H9 (cell line): ENCODE data around the gene FEM1B. TPM values are rescaled to one million over a fixed set of nuclear protein-coding genes. Genes with fewer than 3 reads are reported as not detected.

ENCODE experiments used
- DNase-seq: peaks from one replicate; pipeline ENCODE4 v3.0.0-alpha.2; 2017
- H2AFZ ChIP-seq: one replicate; pipeline ENCODE4 v1.6.1; 2013; ENCODE audit warnings: mild to moderate bottlenecking, low read length, control low read depth, moderate library complexity
- H2AK5ac ChIP-seq: 2 replicates; pipeline ENCODE4 v1.6.1; 2013; ENCODE audit warnings: low read length, control low read depth, mixed read lengths; ENCODE audit not compliant: insufficient read length
- H2BK120ac ChIP-seq: one replicate; pipeline ENCODE4 v1.6.1; 2013; ENCODE audit warnings: low read depth, mild to moderate bottlenecking, low read length, control low read depth, inconsistent platforms; ENCODE audit not compliant: poor library complexity, severe bottlenecking
- H2BK12ac ChIP-seq: 2 replicates; pipeline ENCODE4 v1.6.1; 2013; ENCODE audit warnings: low read length, control low read depth, mixed read lengths, low read depth; ENCODE audit not compliant: insufficient read length
- H2BK15ac ChIP-seq: 2 replicates; pipeline ENCODE4 v1.6.1; 2013; ENCODE audit warnings: low read depth, low read length, control low read depth
- H2BK20ac ChIP-seq: one replicate; pipeline ENCODE4 v1.6.1; 2013; ENCODE audit warnings: low read depth, mild to moderate bottlenecking, low read length, control low read depth, inconsistent platforms; ENCODE audit not compliant: poor library complexity, severe bottlenecking
- H2BK5ac ChIP-seq: 2 replicates; pipeline ENCODE4 v1.6.1; 2013; ENCODE audit warnings: low read length, control low read depth, mixed read lengths; ENCODE audit not compliant: insufficient read length
- H3K14ac ChIP-seq: 2 replicates; pipeline ENCODE4 v1.6.1; 2013; ENCODE audit warnings: low read length, control low read depth; ENCODE audit not compliant: insufficient read depth
- H3K18ac ChIP-seq: 2 replicates; pipeline ENCODE4 v1.6.1; 2013; ENCODE audit warnings: low read depth, mild to moderate bottlenecking, mixed read lengths, low read length, control low read depth; ENCODE audit not compliant: insufficient read length
- H3K23ac ChIP-seq: 2 replicates; pipeline ENCODE4 v1.6.1; 2013; ENCODE audit warnings: low read length, control low read depth, mixed read lengths, low read depth; ENCODE audit not compliant: insufficient read length
- H3K23me2 ChIP-seq: 2 replicates; pipeline ENCODE4 v1.6.1; 2013; ENCODE audit warnings: low read depth, mild to moderate bottlenecking, mixed read lengths, low read length, control low read depth; ENCODE audit not compliant: insufficient read length, poor library complexity, severe bottlenecking
- H3K27ac ChIP-seq: 2 replicates; pipeline ENCODE4 v1.5.1; 2013; ENCODE audit warnings: low read length, control low read depth, mixed read lengths, low read depth; ENCODE audit not compliant: insufficient read length
- H3K27me3 ChIP-seq: 2 replicates; pipeline ENCODE4 v1.6.1; 2013; ENCODE audit warnings: low read length, control low read depth, inconsistent platforms; ENCODE audit not compliant: insufficient read depth
- H3K4ac ChIP-seq: 2 replicates; pipeline ENCODE4 v1.6.1; 2013; ENCODE audit warnings: low read depth, mild to moderate bottlenecking, control low read depth, inconsistent platforms, low read length, moderate library complexity
- H3K4me1 ChIP-seq: 2 replicates; pipeline ENCODE4 v1.6.1; 2013; ENCODE audit warnings: low read length, control low read depth, inconsistent platforms; ENCODE audit not compliant: insufficient read depth
- H3K4me2 ChIP-seq: 2 replicates; pipeline ENCODE4 v1.6.1; 2013; ENCODE audit warnings: low read length, control low read depth, mixed read lengths; ENCODE audit not compliant: insufficient read length, insufficient read depth
- H3K56ac ChIP-seq: 2 replicates; pipeline ENCODE4 v1.6.1; 2013; ENCODE audit warnings: low read depth, mild to moderate bottlenecking, mixed read lengths, low read length, control low read depth; ENCODE audit not compliant: insufficient read length
- H3K79me1 ChIP-seq: 2 replicates; pipeline ENCODE4 v1.6.1; 2013; ENCODE audit warnings: low read depth, mild to moderate bottlenecking, moderate library complexity, low read length, control low read depth, inconsistent platforms; ENCODE audit not compliant: insufficient read depth, poor library complexity, severe bottlenecking
- H3K79me2 ChIP-seq: 2 replicates; pipeline ENCODE4 v1.6.1; 2013; ENCODE audit warnings: low read length, control low read depth, inconsistent platforms; ENCODE audit not compliant: insufficient read depth
- H3K9ac ChIP-seq: 2 replicates; pipeline ENCODE4 v1.6.1; 2013; ENCODE audit warnings: low read length, control low read depth, mixed read lengths; ENCODE audit not compliant: insufficient read length; ENCODE audit errors: extremely low read depth
- H3K9me3 ChIP-seq: one replicate; pipeline ENCODE4 v1.6.1; 2013; ENCODE audit warnings: low read depth, low read length, inconsistent platforms; ENCODE audit not compliant: control insufficient read depth
- H3T11ph ChIP-seq: one replicate; pipeline ENCODE4 v1.6.1; 2013; ENCODE audit warnings: mild to moderate bottlenecking, low read length, control low read depth, inconsistent platforms
- H4K20me1 ChIP-seq: one replicate; pipeline ENCODE4 v1.6.1; 2013; ENCODE audit not compliant: control insufficient read depth, insufficient read length, insufficient read depth
- H4K5ac ChIP-seq: 2 replicates; pipeline ENCODE4 v1.6.1; 2013; ENCODE audit warnings: low read depth, mild to moderate bottlenecking, mixed read lengths, low read length, control low read depth; ENCODE audit not compliant: insufficient read length
- H4K8ac ChIP-seq: replicated peaks from 2 replicates; pipeline ENCODE4 v1.6.1; 2013; ENCODE audit warnings: low read length, control low read depth, mixed read lengths, low read depth; ENCODE audit not compliant: insufficient read length
- H4K91ac ChIP-seq: 2 replicates; pipeline ENCODE4 v1.6.1; 2013; ENCODE audit warnings: low read depth, mild to moderate bottlenecking, moderate library complexity, mixed read lengths, low read length, control low read depth; ENCODE audit not compliant: insufficient read length
- H3K27ac Mint-ChIP-seq, 3 experiments: 2 replicates in 2 of 3; 3 replicates in 1 of 3; pipeline ENCODE4 v1.8.0; 2020 to 2021; ENCODE audit warnings: mixed read lengths in 3 of 3, mild to moderate bottlenecking in 1 of 3, moderate library complexity in 1 of 3
- H3K27me3 Mint-ChIP-seq: 2 replicates; pipeline ENCODE4 v1.8.0; 2021; ENCODE audit warnings: low read depth, mild to moderate bottlenecking, moderate library complexity, mixed read lengths
- H3K36me3 Mint-ChIP-seq, 3 experiments: 2 replicates in 2 of 3; 3 replicates in 1 of 3; pipeline ENCODE4 v1.8.0; 2020 to 2021; ENCODE audit warnings: low read depth in 3 of 3, mixed read lengths in 3 of 3; ENCODE audit not compliant: insufficient read depth in 1 of 3
- H3K4me1 Mint-ChIP-seq, 2 experiments: 2 replicates each; pipeline ENCODE4 v1.8.0; 2020; ENCODE audit warnings: mixed read lengths in 2 of 2
- H3K4me3 Mint-ChIP-seq, 2 experiments: 2 replicates in 1 of 2; 3 replicates in 1 of 2; pipeline ENCODE4 v1.8.0; 2020 to 2021; ENCODE audit warnings: mild to moderate bottlenecking in 2 of 2, mixed read lengths in 2 of 2, moderate library complexity in 1 of 2
- H3K9me3 Mint-ChIP-seq, 2 experiments: 2 replicates in 1 of 2; 3 replicates in 1 of 2; pipeline ENCODE4 v1.8.0; 2020; ENCODE audit warnings: mild to moderate bottlenecking in 2 of 2, mixed read lengths in 2 of 2, moderate library complexity in 1 of 2
- CTCF ChIP-seq: fragments of 200-600 bp; sonication (generic); conservative IDR thresholded peaks from 3 replicates; pipeline ENCODE4 v1.8.0; 2021; ENCODE audit warnings: antibody characterized with exemption, mild to moderate bottlenecking
- WGBS: extraction: QIAGEN DNeasy Blood & Tissue Kit; methylation state at CpG from one replicate; pipeline ENCODE4 v1.1.7; 2013; ENCODE audit warnings: missing lambda C conversion rate, low lambda C conversion rate, mixed read lengths; ENCODE audit not compliant: insufficient read length; ENCODE audit errors: extremely low coverage; 5-methylcytosine and 5-hydroxymethylcytosine counted together
- total RNA-seq: library from RNA; stranded (reverse); gene quantifications from 2 replicates; pipeline ENCODE4 v1.2.1, GENCODE V29; 2021

Gene FEM1B
- total RNA-seq, 1 experiment from 2014 or later, result 77.9 TPM

GRCh38 chr15:68335251-68335650 is 57.7 kb downstream of the FEM1B start:
- peaks cover 27 to 46% of the 10 kb centered on the region in 2 experiments for H3K4me1 Mint-ChIP-seq
- Histone ChIP-seq H3K23me2 (no peaks in the 10 kb centered on the region), H3K4me1 (peaks cover 5% of the 10 kb centered on the region; the same call in 1 of the 2 replicates), H4K91ac (no peak overlapping the region), H2AK5ac (no peak overlapping the region), H3K23ac (no peak overlapping the region), H3K56ac (no peak overlapping the region), H2AFZ (no peak overlapping the region), H2BK12ac (no peak overlapping the region), H2BK120ac (no peak overlapping the region), H4K5ac (no peak overlapping the region), H3K4ac (no peak overlapping the region), H3K4me2 (no peak overlapping the region), H4K20me1 (no peaks in the 10 kb centered on the region), H3K9me3 (no peaks in the 10 kb centered on the region), H3K27ac (no peak overlapping the region), H3K27me3 (no peaks in the 10 kb centered on the region), H2BK15ac (no peak overlapping the region), H3K18ac (no peak overlapping the region), H3K79me1 (no peaks in the 10 kb centered on the region), H3K9ac (no peak overlapping the region), H3T11ph (no peak overlapping the region), H2BK5ac (no peak overlapping the region), H3K79me2 (no peaks in the 10 kb centered on the region), H3K14ac (no peak overlapping the region), H2BK20ac (no peak overlapping the region), H4K8ac (no peak overlapping the region)
- no peak for TF ChIP-seq CTCF
- H3K9me3 Mint-ChIP-seq, result no peaks in the 10 kb centered on the region; a peak in 1 of 5 replicates
- no peak overlapping the region for H3K27ac Mint-ChIP-seq
- WGBS, result no CpG with 5 or more reads among the region's 1 CpG
- peaks cover 19% of the 10 kb centered on the region for H3K27me3 Mint-ChIP-seq
- no peak overlapping the region for H3K4me3 Mint-ChIP-seq
- DNase-seq, result no peak
- no peaks in the 10 kb centered on the region for H3K36me3 Mint-ChIP-seq
